SK-N-SH (cell line): ENCODE data around the gene ASB11. TPM values are rescaled to one million over a fixed set of nuclear protein-coding genes. Genes with fewer than 3 reads are reported as not detected.

Experiments
- CTCF ChIA-PET: fragments of 300-600, 350-600 bp; formaldehyde crosslinking; extraction: SDS; loops from one replicate; lab custom pipeline; 2021; lab: Yijun Ruan, JAX
- POLR2A ChIA-PET: fragments of 350-600 bp; sonication (Branson Sonifier 250); formaldehyde crosslinking; extraction: SDS; loops from one replicate; lab custom pipeline; 2020; ENCODE audit warnings: antibody characterized with exemption, inconsistent platforms; lab: Yijun Ruan, JAX
- DNase-seq: peaks from one replicate; pipeline ENCODE4 v3.0.0; 2012
- H2AFZ ChIP-seq: fragments of 200-600 bp; sonication (generic); 2 replicates; pipeline ENCODE4 v1.8.1; 2016; ENCODE audit warnings: antibody characterized with exemption, mild to moderate bottlenecking, low read depth
- H3F3A ChIP-seq: fragments of 200-600 bp; sonication (generic); replicated peaks from 2 replicates; pipeline ENCODE3; 2016; ENCODE audit warnings: antibody characterized with exemption, mild to moderate bottlenecking; ENCODE audit not compliant: insufficient read depth
- H3K27ac ChIP-seq, 2 experiments: fragments of 200-500 bp in 1 of 2; fragments of 200-600 bp in 1 of 2; sonication (Bioruptor generic) in 1 of 2; sonication (generic), shearing (Covaris generic) in 1 of 2; 2 replicates each; pipeline versions ENCODE4 v1.5.1 to v1.6.1; 2014 to 2016; ENCODE audit warnings: low read depth in 2 of 2, inconsistent platforms in 1 of 2, low read length in 1 of 2, mild to moderate bottlenecking in 1 of 2, mixed read lengths in 1 of 2
- H3K27me3 ChIP-seq: fragments of 200-600 bp; sonication (generic), shearing (Covaris generic); 2 replicates; pipeline ENCODE4 v1.6.1; 2016; ENCODE audit warnings: mixed run types; ENCODE audit not compliant: insufficient read depth
- H3K36me3 ChIP-seq, 2 experiments: fragments of 200-500 bp in 1 of 2; fragments of 200-600 bp in 1 of 2; sonication (Bioruptor generic) in 1 of 2; sonication (generic) in 1 of 2; replicated peaks in 1 of 2; 2 replicates each; pipeline versions ENCODE3 to v1.5.1; 2014 to 2016; ENCODE audit warnings: low read length in 1 of 2, mild to moderate bottlenecking in 1 of 2; ENCODE audit not compliant: insufficient read depth in 2 of 2, control insufficient read depth in 1 of 2
- H3K4me1 ChIP-seq, 2 experiments: fragments of 200-500 bp in 1 of 2; fragments of 200-600 bp in 1 of 2; sonication (Bioruptor generic) in 1 of 2; sonication (generic), shearing (Covaris generic) in 1 of 2; 2 replicates each; pipeline versions ENCODE4 v1.5.1 to v1.6.1; 2014 to 2016; ENCODE audit warnings: low read depth in 1 of 2, low read length in 1 of 2, mixed run types in 1 of 2; ENCODE audit not compliant: insufficient read depth in 2 of 2, control insufficient read depth in 1 of 2
- H3K4me2 ChIP-seq: fragments of 200-600 bp; sonication (generic), shearing (Covaris generic); 2 replicates; pipeline ENCODE4 v1.6.1; 2017; ENCODE audit warnings: mixed run types
- H3K4me3 ChIP-seq, 2 experiments: fragments of 200-500 bp in 1 of 2; fragments of 200-600 bp in 1 of 2; sonication (Bioruptor generic) in 1 of 2; sonication (generic), shearing (Covaris generic) in 1 of 2; 2 replicates each; pipeline versions ENCODE4 v1.5.1 to v1.8.1; 2014 to 2016; ENCODE audit warnings: low read depth in 2 of 2, inconsistent platforms in 1 of 2, low read length in 1 of 2, mild to moderate bottlenecking in 1 of 2, mixed read lengths in 1 of 2, moderate library complexity in 1 of 2
- H3K79me2 ChIP-seq: fragments of 200-600 bp; sonication (generic); 2 replicates; pipeline ENCODE4 v1.8.1; 2017; ENCODE audit warnings: mild to moderate bottlenecking; ENCODE audit not compliant: insufficient read depth
- H3K9ac ChIP-seq: fragments of 200-600 bp; sonication (generic); 2 replicates; pipeline ENCODE4 v1.6.1; 2017; ENCODE audit warnings: mixed run types
- H3K9me2 ChIP-seq: fragments of 200-600 bp; sonication (generic); 2 replicates; pipeline ENCODE4 v1.6.1; 2017; ENCODE audit warnings: mixed run types
- H3K9me3 ChIP-seq: fragments of 200-600 bp; sonication (generic); 2 replicates; pipeline ENCODE4 v1.6.1; 2017; ENCODE audit warnings: mixed run types, mild to moderate bottlenecking, moderate library complexity
- H4K20me1 ChIP-seq: fragments of 200-600 bp; sonication (generic); 2 replicates; pipeline ENCODE4 v1.6.1; 2017; ENCODE audit warnings: mild to moderate bottlenecking, mixed run types; ENCODE audit not compliant: insufficient read depth
- CHD2 ChIP-seq: fragments of 150-350 bp; IDR thresholded peaks from 2 replicates; pipeline ENCODE4 v1.6.1; 2018; ENCODE audit warnings: low read length; ENCODE audit not compliant: partially characterized antibody
- EP300 ChIP-seq, 2 experiments: IDR thresholded peaks; 2 replicates each; pipeline versions ENCODE4 v1.4.0 to v1.6.1; 2012; ENCODE audit warnings: borderline replicate concordance in 1 of 2, low read depth in 1 of 2, low read length in 1 of 2
- JUND ChIP-seq: IDR thresholded peaks from 2 replicates; pipeline ENCODE4 v1.4.0; 2012
- RCOR1 ChIP-seq: fragments of 150-350 bp; IDR thresholded peaks from 2 replicates; pipeline ENCODE4 v1.6.1; 2017; ENCODE audit warnings: antibody characterized with exemption, low read length
- RXRA ChIP-seq: IDR thresholded peaks from 2 replicates; pipeline ENCODE4 v1.4.0; 2012; ENCODE audit warnings: low read depth, mild to moderate bottlenecking, borderline replicate concordance
- YY1 ChIP-seq: IDR thresholded peaks from 2 replicates; pipeline ENCODE4 v1.4.0; 2012; ENCODE audit warnings: low read depth, mild to moderate bottlenecking
- WGBS: methylation state at CpG from one replicate; pipeline ENCODE4 v1.1.6; 2017; ENCODE audit warnings: low lambda C conversion rate; 5-methylcytosine and 5-hydroxymethylcytosine counted together
- polyA plus RNA-seq, 3 experiments: library from polyadenylated mRNA; depleted of rRNA; stranded (reverse); fragments of >200 nt; gene quantifications; 2 replicates each; pipeline ENCODE4 v1.2.3, GENCODE V29; 2012
- TF ChIP-seq, protein P1 (sequence below): fragments of 200-600 bp; sonication (generic); IDR thresholded peaks from 2 replicates; pipeline ENCODE4 v1.6.1; 2017; ENCODE audit warnings: antibody characterized with exemption, mild to moderate bottlenecking, moderate library complexity
- TF ChIP-seq, protein P2 (sequence below): IDR thresholded peaks from 2 replicates; pipeline ENCODE4 v1.4.0; 2012; ENCODE audit warnings: low read depth, borderline replicate concordance
- TF ChIP-seq, protein P3 (sequence below): fragments of 150-350 bp; IDR thresholded peaks from 2 replicates; pipeline ENCODE4 v1.6.1; 2017; ENCODE audit warnings: antibody characterized with exemption, low read length, low read depth, borderline replicate concordance
- TF ChIP-seq, protein P4 (sequence below): IDR thresholded peaks from 2 replicates; pipeline ENCODE4; 2012
- TF ChIP-seq, protein P5 (sequence below): fragments of 150-350 bp; IDR thresholded peaks from 2 replicates; pipeline ENCODE4 v1.6.1; 2016; ENCODE audit warnings: mild to moderate bottlenecking, low read depth, low read length

ASB11 gene
- polyA plus RNA-seq, 1 of the 3 experiments (the other 2 are of a cell fraction) = not detected

DNA sequence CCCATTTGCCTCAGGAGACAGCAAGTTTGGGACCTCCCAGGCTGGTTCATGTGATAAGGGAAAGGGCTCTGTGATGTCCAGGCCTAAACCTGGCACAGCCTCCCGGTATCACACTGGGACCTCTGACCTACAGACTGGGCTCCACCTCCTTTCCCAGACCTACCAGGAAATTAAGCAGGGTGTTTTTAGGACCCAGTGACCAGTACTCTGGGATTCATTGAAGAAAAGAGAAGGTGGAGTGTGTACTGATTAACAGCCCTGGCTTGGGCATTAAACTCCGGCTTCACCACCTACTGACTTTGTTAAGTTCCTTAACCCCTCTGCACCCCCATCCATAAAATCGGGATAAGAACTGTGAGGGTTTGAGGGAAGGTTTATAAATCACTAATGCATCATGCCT is 74.1 kb downstream of the ASB11 start (continued):
- TF ChIP-seq, protein P1, sequence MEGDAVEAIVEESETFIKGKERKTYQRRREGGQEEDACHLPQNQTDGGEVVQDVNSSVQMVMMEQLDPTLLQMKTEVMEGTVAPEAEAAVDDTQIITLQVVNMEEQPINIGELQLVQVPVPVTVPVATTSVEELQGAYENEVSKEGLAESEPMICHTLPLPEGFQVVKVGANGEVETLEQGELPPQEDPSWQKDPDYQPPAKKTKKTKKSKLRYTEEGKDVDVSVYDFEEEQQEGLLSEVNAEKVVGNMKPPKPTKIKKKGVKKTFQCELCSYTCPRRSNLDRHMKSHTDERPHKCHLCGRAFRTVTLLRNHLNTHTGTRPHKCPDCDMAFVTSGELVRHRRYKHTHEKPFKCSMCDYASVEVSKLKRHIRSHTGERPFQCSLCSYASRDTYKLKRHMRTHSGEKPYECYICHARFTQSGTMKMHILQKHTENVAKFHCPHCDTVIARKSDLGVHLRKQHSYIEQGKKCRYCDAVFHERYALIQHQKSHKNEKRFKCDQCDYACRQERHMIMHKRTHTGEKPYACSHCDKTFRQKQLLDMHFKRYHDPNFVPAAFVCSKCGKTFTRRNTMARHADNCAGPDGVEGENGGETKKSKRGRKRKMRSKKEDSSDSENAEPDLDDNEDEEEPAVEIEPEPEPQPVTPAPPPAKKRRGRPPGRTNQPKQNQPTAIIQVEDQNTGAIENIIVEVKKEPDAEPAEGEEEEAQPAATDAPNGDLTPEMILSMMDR = no peak
- TF ChIP-seq EP300 (IDR thresholded peaks at IDR 0.05; ENCODE audit: borderline replicate concordance in 1 of 2, low read depth in 1 of 2, low read length in 1 of 2) = no peak
- TF ChIP-seq RCOR1 = no peak
- TF ChIP-seq, protein P2, sequence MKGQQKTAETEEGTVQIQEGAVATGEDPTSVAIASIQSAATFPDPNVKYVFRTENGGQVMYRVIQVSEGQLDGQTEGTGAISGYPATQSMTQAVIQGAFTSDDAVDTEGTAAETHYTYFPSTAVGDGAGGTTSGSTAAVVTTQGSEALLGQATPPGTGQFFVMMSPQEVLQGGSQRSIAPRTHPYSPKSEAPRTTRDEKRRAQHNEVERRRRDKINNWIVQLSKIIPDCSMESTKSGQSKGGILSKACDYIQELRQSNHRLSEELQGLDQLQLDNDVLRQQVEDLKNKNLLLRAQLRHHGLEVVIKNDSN = no peak
- TF ChIP-seq, protein P3, sequence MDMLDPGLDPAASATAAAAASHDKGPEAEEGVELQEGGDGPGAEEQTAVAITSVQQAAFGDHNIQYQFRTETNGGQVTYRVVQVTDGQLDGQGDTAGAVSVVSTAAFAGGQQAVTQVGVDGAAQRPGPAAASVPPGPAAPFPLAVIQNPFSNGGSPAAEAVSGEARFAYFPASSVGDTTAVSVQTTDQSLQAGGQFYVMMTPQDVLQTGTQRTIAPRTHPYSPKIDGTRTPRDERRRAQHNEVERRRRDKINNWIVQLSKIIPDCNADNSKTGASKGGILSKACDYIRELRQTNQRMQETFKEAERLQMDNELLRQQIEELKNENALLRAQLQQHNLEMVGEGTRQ = no peak
- TF ChIP-seq, protein P4, sequence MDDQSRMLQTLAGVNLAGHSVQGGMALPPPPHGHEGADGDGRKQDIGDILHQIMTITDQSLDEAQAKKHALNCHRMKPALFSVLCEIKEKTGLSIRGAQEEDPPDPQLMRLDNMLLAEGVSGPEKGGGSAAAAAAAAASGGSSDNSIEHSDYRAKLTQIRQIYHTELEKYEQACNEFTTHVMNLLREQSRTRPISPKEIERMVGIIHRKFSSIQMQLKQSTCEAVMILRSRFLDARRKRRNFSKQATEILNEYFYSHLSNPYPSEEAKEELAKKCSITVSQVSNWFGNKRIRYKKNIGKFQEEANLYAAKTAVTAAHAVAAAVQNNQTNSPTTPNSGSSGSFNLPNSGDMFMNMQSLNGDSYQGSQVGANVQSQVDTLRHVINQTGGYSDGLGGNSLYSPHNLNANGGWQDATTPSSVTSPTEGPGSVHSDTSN = no peak
- TF ChIP-seq CHD2 = no peak
- no peak for TF ChIP-seq RXRA
- TF ChIP-seq, protein P5, sequence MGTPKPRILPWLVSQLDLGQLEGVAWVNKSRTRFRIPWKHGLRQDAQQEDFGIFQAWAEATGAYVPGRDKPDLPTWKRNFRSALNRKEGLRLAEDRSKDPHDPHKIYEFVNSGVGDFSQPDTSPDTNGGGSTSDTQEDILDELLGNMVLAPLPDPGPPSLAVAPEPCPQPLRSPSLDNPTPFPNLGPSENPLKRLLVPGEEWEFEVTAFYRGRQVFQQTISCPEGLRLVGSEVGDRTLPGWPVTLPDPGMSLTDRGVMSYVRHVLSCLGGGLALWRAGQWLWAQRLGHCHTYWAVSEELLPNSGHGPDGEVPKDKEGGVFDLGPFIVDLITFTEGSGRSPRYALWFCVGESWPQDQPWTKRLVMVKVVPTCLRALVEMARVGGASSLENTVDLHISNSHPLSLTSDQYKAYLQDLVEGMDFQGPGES = no peak

DNA sequence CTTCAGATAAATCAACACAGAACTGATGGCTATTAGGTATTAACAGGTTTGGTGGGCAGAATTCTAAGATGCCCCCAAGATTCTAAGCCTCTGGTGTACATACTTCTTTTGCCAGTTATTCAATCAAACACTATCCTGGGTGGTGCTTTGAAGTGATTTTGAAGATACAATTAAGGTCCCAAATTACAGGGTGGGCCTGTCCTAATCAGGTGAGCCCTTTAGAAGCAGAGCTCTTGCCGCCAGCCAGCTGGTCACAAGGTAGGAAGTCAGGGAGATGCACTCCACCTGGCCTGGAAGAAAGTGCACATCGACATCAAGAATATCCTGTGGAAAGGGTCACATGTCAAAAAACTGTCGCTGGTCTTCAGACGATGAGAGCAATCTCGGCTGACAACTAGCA is 75.0 kb downstream of the ASB11 start:
- POLR2A ChIA-PET = no interaction called here
- no peaks in the 10 kb centered on the region for H3F3A ChIP-seq

More for the DNA sequence above, 75.0 kb downstream of the ASB11 start:
- Histone ChIP-seq H3K9me2 (no peaks in the 10 kb centered on the region), H3K27ac (no peak overlapping the region), H4K20me1 (no peaks in the 10 kb centered on the region), H2AFZ (no peak overlapping the region), H3K36me3 (no peaks in the 10 kb centered on the region), H3K9ac (no peak overlapping the region), H3K4me1 (no peaks in the 10 kb centered on the region), H3K9me3 (no peaks in the 10 kb centered on the region), H3K79me2 (no peaks in the 10 kb centered on the region)
- 38% methylated on average over 5 of the region's 5 CpGs for WGBS
- no peak for DNase-seq
- TF ChIP-seq YY1 (no peak), JUND (no peak)
- TF ChIP-seq, all 33 proteins: peak for 0
- Histone ChIP-seq H3K4me3 (no peak overlapping the region), H3K4me2 (no peak overlapping the region), H3K27me3 (no peaks in the 10 kb centered on the region; the same call in 1 of the 2 replicates)
- CTCF ChIA-PET = interaction anchor here (1.2 kb wide), 1 partner anchor 98 kb away, joined by 3 read pairs; no protein-coding TSS in a partner anchor
